NB4 (cell line): ENCODE measurements around the gene C15orf39.

ENCODE experiments used
- DNase-seq: peaks from one replicate; pipeline ENCODE4 v3.0.0; 2010; ENCODE audit warnings: low read depth
- H3K4me3 ChIP-seq: one replicate; pipeline ENCODE4 v1.5.1; 2011; ENCODE audit warnings: mild to moderate bottlenecking, low read depth, low read length, moderate library complexity
- MYC ChIP-seq: IDR thresholded peaks from 2 replicates; pipeline ENCODE4 v1.6.1; 2011; ENCODE audit warnings: low read depth, low read length
- POLR2A ChIP-seq: IDR thresholded peaks from 2 replicates; pipeline ENCODE4 v1.6.1; 2011; ENCODE audit warnings: mild to moderate bottlenecking; ENCODE audit not compliant: insufficient read length; ENCODE audit errors: extremely low read depth
- TF ChIP-seq, protein P1 (sequence below): IDR thresholded peaks from one replicate; pipeline ENCODE4 v1.5.1; 2012; ENCODE audit warnings: low read depth, low read length
- TF ChIP-seq, protein P2 (sequence below): IDR thresholded peaks from 2 replicates; pipeline ENCODE4 v1.6.1; 2011; ENCODE audit warnings: low read depth, low read length

The C15orf39 gene

DNA sequence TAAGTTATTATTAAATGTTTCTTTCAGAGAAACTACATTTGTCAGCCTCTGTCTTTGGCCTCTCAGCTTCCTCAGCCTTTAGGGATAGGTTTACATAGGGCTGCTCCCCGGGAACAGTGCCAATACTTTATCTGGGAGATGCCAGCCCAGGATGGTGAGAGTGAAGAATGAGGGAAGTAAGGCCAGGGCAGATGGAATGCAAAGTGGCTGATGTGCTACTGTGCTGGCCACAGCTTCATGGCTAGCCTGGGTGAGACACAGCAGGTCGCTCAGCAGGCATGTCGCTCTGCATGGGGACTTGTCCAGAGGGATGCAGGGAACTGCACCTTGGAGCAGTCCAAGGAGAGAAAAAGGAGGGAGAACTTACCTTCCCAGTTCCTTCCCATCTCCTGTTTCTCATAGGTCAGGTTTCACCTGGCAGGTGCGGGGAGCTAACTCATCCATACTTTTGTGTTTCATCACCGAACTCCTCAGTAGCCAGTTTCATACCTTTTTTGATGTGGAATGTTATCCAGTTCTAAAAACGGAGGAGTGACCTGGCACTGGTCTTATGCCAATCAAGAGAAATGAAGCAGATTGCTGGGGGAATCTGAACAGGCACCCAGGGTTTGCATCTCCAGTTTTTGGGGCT lies 30.9 kb upstream of the C15orf39 start:
- no peak overlapping the region for H3K4me3 ChIP-seq
- TF ChIP-seq MYC (no peak), POLR2A (no peak)
- TF ChIP-seq, protein P1, sequence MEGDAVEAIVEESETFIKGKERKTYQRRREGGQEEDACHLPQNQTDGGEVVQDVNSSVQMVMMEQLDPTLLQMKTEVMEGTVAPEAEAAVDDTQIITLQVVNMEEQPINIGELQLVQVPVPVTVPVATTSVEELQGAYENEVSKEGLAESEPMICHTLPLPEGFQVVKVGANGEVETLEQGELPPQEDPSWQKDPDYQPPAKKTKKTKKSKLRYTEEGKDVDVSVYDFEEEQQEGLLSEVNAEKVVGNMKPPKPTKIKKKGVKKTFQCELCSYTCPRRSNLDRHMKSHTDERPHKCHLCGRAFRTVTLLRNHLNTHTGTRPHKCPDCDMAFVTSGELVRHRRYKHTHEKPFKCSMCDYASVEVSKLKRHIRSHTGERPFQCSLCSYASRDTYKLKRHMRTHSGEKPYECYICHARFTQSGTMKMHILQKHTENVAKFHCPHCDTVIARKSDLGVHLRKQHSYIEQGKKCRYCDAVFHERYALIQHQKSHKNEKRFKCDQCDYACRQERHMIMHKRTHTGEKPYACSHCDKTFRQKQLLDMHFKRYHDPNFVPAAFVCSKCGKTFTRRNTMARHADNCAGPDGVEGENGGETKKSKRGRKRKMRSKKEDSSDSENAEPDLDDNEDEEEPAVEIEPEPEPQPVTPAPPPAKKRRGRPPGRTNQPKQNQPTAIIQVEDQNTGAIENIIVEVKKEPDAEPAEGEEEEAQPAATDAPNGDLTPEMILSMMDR, result no peak
- TF ChIP-seq, protein P2, sequence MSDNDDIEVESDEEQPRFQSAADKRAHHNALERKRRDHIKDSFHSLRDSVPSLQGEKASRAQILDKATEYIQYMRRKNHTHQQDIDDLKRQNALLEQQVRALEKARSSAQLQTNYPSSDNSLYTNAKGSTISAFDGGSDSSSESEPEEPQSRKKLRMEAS, result no peak
- DNase-seq, result no peak

DNA sequence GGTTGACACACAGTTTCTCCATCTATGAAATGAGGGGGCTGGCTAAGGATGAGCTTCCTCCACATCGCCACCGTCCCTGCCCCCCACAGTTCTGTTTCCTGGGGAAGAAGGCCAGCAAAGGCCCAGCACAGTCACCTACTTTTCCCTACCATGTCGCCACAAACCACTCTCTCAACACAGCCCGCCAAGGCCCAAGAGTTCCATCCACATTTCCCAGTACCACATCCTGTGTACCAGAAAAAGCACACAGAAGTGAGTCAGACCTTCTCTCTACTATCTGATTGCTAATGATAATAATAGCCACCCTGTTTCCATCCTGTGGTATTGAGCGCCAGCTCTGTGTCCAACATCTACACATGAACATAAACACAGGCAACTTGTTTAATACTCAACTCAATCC lies 30.3 kb upstream of the C15orf39 start:
- peak; percentile 93 for DNase-seq
- no peak overlapping the region for H3K4me3 ChIP-seq
- TF ChIP-seq MYC (no peak), POLR2A (no peak)
- TF ChIP-seq, protein P2, result no peak
- TF ChIP-seq, protein P1, result no peak

DNA sequence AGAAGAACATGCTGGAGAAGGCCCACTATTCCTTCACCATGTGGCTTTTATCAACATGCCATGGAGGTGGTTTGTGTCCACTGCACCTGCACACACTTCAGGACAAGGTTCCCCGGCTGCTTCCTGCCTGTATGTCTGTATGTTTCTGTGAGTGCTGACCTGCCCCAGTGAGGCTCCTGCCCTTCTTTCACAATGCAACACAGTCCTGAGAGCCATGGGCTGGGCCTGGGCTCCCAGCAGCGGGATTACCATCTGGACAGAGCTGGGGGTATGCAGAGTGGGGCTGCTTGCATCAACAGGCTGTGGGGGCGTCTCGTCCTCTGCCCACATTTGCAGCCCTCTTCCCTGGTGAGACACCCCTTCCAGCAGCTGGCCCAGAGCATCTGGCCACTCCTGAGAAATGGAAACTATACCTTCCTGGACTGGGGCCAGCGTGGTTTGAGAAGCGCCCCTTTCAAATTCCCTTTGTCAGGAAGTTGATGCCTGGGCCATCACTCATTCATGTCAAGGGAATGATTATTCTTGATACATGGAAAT lies 29.3 kb upstream of the C15orf39 start:
- peak; percentile 65 for DNase-seq
- H3K4me3 ChIP-seq, result no peak overlapping the region
- TF ChIP-seq POLR2A (no peak), MYC (no peak)
- TF ChIP-seq, protein P2, result no peak; the same call in 1 of the 2 replicates
- TF ChIP-seq, protein P1, result no peak

DNA sequence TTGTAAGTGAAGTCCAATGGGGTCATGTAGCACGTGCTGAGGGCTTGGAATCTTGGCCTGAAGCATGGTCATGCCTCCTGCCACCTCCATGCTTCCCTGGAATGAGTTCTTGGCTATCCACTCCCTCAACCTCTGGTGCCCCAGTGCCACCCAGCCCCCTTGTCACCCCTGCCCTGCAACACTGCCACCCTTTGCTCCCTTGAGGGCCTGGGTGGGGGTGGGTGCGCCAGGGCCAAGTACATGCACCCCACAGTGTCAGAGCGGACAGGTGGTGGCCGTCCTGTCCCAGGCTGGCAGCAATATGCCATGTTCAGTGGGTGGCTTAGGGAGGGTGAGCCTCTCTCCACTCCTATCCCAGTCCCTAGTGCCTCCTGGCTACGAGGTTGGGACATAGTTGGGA lies 27.6 kb upstream of the C15orf39 start:
- no peak for DNase-seq
- TF ChIP-seq, protein P2, result no peak
- TF ChIP-seq, protein P1, result no peak
- TF ChIP-seq MYC, result no peak
- TF ChIP-seq POLR2A, result no peak
- H3K4me3 ChIP-seq, result no peak overlapping the region

DNA sequence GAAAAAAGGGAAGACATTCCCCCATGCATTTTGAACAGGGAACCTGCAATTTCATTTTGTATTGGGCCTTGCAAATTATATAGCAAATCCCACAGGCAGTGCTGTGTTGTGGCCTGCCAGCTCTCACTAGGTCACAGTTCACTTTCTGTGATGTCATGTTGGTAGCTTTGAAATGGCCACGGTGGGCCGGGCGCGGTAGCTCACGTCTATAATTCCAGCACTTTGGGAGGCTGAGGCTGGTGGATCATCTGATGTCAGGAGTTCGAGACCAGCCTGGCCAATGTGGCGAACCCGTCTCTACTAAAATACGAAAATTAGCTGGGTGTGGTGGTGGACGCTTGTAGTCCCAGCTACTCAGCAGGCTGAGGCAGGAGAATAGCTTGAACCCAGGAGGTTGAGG lies 27.0 kb upstream of the C15orf39 start:
- no peak overlapping the region for H3K4me3 ChIP-seq
- DNase-seq, result no peak
- TF ChIP-seq, protein P1, result no peak
- TF ChIP-seq MYC (no peak), POLR2A (no peak)
- TF ChIP-seq, protein P2, result no peak
